Cerebellar cortex (tissue), 1 donor: Measurements from ENCODE around the gene AUH.

Source experiments
- DNase-seq: peaks from one replicate; pipeline ENCODE4 v3.0.0-alpha.2; 2015; ENCODE audit warnings: low spot score

Gene AUH

GRCh38 chr9:91188719-91189590 lies 172.8 kb downstream of the AUH start:
- DNase-seq, result no peak

DNA sequence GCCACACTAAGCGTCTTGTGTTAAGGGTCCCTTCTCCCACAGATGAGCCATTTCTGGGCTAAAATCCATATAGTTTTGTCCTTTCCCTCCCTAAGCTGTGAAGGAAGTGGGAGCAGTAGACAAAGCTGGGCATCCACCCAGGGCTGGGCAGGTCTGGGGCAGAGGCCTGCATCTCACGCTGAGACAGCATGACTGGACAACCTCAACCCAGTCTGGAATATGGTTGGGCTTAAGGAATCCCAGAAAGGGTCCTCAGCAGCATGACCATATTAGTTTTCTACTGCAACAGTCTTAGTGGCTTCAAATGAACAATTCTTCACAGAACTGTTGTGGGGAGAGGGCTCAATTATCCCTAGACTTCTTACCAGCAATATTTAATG lies 173.8 kb downstream of the AUH start:
- DNase-seq, result no peak

DNA sequence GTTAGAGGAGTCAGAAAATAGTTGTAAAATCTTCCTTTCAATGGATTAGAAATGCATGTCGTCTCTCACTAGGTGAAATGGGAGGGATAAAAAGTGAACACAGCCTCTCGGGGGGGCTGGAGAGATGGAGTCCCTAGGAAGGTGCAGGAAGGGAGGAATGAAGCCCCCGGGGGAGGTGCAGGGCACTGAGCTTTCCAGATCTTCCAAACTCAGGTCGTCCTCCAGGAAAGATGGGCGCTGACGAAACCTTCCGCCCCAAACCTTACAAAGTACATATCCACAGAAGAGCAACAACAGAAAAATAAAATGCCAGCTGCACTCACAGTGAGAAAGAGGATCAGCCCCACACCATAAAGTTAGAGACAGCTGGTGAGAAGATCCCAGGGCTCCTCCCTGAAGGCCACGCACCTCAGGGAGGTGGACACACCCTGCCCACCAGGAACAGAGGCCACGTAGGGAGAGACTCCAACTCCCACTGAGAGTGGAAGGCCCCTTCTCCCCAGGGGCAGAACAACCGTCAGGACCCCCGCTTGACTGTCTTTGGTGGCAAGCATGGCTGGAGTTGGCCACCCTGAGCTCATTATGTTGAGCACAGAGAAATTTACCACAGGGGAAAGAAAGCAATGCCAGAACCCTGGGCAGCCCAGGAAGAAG lies 174.3 kb downstream of the AUH start:
- DNase-seq, result no peak

GRCh38 chr9:91186632-91187108 lies 175.0 kb downstream of the AUH start:
- DNase-seq, result no peak

- no peak for DNase-seq
Measured at GRCh38 chr9:91185193-91185886, 176.4 kb downstream of the AUH start.

DNA sequence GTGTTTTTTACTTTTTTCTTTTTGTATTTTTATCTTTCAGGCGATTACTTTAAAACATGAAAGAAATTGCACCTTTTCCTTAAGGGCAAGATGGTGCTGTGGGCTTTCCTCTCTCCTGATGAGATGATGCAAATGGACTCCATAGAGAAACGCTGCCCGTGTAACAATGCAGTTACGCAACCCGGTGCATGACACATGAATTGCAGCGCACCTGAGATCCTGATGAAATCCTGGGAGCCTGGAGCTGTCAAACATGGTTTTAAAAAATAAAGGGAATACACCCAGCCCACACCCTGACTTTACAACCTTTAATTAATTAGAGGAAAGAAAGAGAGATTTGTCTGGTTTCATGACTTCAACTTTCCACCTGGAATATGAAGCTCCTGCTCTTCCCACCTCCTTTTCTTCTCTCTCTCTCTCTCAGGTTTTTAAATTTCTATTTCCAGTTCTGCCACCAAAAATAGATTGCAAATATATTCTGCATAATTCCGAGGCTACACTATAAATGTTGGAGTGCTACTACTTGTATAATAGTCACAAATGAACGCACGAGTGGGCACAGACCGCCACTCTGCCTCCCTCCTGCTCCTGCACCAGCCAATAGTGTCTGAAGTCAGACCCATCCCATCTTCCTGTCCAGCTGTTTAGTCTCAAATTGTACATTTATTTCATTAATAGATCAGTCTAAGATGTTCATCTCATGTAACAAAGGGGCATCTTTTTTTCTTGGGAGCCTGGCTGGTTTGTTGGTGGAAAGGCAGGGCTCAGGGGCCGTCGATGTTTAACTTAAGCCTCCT lies 179.1 kb downstream of the AUH start:
- DNase-seq, result no peak

DNA sequence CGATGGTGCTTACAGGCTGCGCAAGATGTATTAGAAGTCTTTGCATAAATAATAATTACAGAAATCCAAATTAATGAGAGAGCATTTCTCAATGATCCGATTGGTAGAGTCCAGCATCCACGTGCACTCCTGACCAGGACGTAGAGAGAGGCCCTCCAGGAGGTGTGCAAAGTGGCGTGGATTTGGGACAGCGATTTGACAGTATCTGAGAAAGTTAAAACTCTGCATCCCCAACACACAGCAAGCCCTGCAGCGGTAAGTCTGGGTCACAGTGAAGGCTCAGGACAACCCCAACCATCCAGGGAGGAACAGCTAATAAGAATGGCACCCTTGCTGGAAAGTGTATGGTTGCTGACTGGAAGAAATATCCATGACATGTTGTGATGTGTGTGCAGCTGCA lies 180.2 kb downstream of the AUH start:
- DNase-seq, result no peak

DNA sequence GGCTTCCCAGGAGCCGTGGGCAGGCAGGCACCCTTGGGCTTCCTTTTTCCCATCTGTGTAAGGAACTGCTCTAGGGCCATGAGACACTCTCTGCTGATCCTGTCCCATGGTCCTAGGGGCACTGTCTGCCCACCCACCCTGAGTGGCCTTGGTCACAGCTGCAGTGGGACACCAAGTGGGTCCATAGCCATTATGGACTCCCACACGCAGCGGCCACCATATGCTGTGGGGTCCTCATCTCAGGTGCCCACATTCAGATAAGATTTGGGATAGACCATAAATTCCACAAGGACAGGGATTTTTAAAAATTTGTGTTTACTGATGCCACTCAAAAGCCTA lies 180.8 kb downstream of the AUH start:
- no peak for DNase-seq

DNA sequence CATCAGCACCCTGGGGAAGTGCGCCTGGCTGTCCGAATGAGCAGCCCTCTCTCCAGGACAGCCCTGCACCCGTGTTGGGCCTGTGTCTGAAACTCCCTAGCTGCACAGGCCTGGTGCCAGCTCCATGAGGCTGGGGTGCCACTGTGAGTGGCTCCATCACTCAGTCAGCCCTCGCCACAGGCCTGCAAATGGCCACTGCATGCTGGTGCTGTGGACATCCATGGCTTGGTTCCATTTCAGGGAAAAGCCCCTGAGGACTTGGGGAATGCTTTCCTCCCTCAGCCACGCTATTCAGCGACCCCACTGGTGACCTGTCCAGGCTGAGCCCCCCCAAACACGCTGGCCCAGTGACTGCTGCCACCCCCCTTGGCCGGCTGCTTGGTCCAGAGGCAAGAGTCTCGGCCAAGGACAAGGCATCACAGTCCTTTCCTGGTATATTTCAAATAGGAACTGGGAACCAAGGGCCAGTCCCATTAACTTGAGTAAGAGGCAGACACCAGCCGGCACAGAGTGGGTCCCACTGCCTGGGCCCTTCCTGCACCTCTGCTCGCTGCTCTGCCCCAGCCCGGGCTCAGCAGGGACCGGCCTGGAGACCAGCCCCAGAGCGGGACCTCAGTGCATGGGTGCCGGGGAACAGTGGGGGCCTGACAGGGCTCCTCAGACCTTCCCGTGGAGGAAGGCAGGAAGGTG lies 181.3 kb downstream of the AUH start:
- no peak for DNase-seq

GRCh38 chr9:91179237-91180138 lies 182.2 kb downstream of the AUH start:
- DNase-seq, result no peak

- no peak for DNase-seq
Measured at GRCh38 chr9:91178281-91179236, 183.2 kb downstream of the AUH start.

- peak; percentile 50 for DNase-seq
Measured at GRCh38 chr9:91177661-91178280, 183.9 kb downstream of the AUH start.

DNA sequence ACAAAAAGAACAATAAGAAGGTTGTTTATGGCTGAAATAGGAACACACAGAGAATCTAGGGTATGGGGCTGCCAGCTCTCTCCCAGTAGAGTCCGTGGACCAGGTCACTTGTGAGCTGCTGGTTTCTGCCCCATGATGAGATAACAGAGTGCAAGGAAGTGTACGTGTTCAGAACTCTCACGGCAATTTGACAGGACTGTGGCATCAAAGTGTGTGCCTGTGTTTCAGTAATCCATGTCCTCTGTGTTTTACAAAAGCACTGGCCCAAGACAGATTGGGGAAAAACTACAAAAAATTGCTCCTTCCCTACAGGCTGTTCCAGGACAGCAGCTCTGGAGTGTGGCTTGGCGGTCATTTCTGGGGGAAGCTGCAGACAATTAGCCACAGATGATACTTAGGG lies 184.6 kb downstream of the AUH start:
- no peak for DNase-seq

DNA sequence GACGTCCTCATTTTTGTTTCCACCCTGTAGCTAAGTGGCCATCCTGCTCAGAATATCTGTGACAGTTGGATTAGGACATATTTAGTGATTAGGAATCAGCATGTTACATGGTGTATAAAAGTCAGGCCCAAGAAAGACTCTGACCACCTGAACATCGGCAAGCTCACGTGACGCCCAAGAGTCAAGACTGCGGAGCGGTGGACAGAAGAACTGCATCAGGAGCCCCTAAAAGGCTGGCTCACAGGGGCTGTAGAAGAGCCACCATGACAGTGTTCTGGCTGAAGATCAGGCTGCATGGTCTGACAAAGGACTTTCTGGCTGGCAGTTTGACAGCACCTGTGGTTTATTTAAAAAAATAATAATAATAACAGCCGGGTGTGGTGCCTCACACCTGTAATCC lies 185.3 kb downstream of the AUH start:
- no peak for DNase-seq

GRCh38 chr9:91174772-91175171 lies 186.9 kb downstream of the AUH start:
- no peak for DNase-seq

DNA sequence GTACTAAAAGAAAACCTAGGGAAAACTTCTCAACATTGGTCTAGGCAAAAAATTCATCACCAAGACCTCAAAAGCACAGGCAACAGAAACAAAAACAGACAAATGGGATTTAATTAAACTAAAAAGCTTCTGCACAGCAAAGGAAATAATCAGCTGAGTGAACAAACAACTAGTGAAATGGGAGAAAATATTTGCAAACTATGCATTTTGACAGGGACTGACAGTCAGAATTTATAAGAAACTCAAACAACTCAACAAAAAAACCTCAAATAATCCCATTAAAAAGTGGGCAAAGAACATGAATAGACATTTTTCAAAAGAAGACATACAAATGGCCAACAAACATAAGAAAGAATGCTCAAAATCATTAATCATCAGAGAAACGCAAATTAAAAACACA lies 189.4 kb downstream of the AUH start:
- no peak for DNase-seq

DNA sequence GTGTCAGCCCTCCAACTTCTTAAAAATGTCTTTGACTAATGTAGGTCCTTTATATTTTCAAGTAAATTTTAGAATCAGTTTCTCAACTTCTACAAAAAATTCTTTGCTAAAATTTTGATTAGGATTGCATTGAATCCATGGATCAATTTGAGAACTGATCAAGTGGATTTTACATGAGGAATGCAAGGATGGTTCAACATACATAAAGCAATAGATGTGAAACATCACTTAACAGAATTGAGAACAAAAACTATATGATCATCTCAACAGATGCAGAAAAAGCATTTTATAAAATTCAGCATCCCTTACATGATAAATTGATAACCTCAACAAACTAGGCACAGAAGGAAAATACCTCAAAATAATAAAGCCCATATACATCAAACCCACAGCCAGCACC lies 190.8 kb downstream of the AUH start:
- no peak for DNase-seq

GRCh38 chr9:91166796-91167366 lies 194.8 kb downstream of the AUH start:
- no peak for DNase-seq
